ENCODE data around the gene PRMT3.

GRCh38 chr11:20457001-20457799, 69.7 kb downstream of the PRMT3 start:
- TF ChIP-seq CTCF (conservative IDR thresholded peaks at IDR 0.05) (no peak), EZH2 (IDR thresholded peaks at IDR 0.05; ENCODE audit: low read depth) (no peak)

Measured in PC-9 (cell line).